GM13976 (cell line): Measurements from ENCODE around the gene DPCD.

ENCODE experiments used
- DNase-seq: peaks from one replicate; pipeline ENCODE4 v3.0.0; 2012; ENCODE audit warnings: low spot score
- CTCF ChIP-seq: IDR thresholded peaks from 2 replicates; pipeline ENCODE4 v1.5.1; 2012; ENCODE audit warnings: borderline replicate concordance, mild to moderate bottlenecking; ENCODE audit not compliant: insufficient read depth; ENCODE audit errors: extremely low read depth, missing control alignments, control extremely low read depth
- in situ Hi-C: fragments of 300-500 bp; cut with MboI; formaldehyde crosslinking; loops from one replicate; pipeline ENCODE4 v1.12.0; 2022; ENCODE audit warnings: low sequenced_read_pairs, mixed read lengths, inconsistent platforms; ENCODE audit not compliant: unreplicated experiment

Gene DPCD

GRCh38 chr10:101575091-101575490 is 13.0 kb upstream of the DPCD start:
- no peak for DNase-seq
- TF ChIP-seq CTCF = no peak
- in situ Hi-C loops = no loop called here

- no peak for DNase-seq
- no peak for TF ChIP-seq CTCF
- in situ Hi-C loops = no loop called here
These were observed 12.4 kb upstream of the DPCD start for GRCh38 chr10:101575580-101576210.

- in situ Hi-C loops = no loop called here
- TF ChIP-seq CTCF = no peak
- no peak for DNase-seq
These were observed 11.8 kb upstream of the DPCD start for GRCh38 chr10:101576211-101576863.

- TF ChIP-seq CTCF = no peak
- in situ Hi-C loops = no loop called here
- DNase-seq = no peak
These were observed 10.8 kb upstream of the DPCD start for GRCh38 chr10:101577121-101577871.

GRCh38 chr10:101578192-101578591 is 9.9 kb upstream of the DPCD start:
- TF ChIP-seq CTCF = no peak
- in situ Hi-C loops = no loop called here
- DNase-seq = no peak

- TF ChIP-seq CTCF = no peak
These were observed 9.2 kb upstream of the DPCD start for GRCh38 chr10:101578803-101579515.

More at GRCh38 chr10:101578803-101579515, 9.2 kb upstream of the DPCD start:
- in situ Hi-C loops = no loop called here
- DNase-seq = no peak
